Measurements from ENCODE around the gene RNF135.

The RNF135 gene

GRCh38 chr17:30933966-30934365 lies 36.9 kb upstream of the RNF135 start:
- Histone ChIP-seq H3K36me3 (ENCODE audit: control insufficient read depth, low read depth, low read length) (no peaks in the 10 kb centered on the region), H3K27ac (ENCODE audit: low read length) (no peak overlapping the region), H3K9me3 (ENCODE audit: control insufficient read depth, low read depth, low read length) (no peaks in the 10 kb centered on the region), H3K4me1 (ENCODE audit: control insufficient read depth, low read depth, low read length) (no peaks in the 10 kb centered on the region), H3K9ac (ENCODE audit: low read length) (no peak overlapping the region), H3K27me3 (ENCODE audit: control insufficient read depth, insufficient read depth, low read length) (no peaks in the 10 kb centered on the region), H3K4me3 (ENCODE audit: low read length) (no peak overlapping the region)

DNA sequence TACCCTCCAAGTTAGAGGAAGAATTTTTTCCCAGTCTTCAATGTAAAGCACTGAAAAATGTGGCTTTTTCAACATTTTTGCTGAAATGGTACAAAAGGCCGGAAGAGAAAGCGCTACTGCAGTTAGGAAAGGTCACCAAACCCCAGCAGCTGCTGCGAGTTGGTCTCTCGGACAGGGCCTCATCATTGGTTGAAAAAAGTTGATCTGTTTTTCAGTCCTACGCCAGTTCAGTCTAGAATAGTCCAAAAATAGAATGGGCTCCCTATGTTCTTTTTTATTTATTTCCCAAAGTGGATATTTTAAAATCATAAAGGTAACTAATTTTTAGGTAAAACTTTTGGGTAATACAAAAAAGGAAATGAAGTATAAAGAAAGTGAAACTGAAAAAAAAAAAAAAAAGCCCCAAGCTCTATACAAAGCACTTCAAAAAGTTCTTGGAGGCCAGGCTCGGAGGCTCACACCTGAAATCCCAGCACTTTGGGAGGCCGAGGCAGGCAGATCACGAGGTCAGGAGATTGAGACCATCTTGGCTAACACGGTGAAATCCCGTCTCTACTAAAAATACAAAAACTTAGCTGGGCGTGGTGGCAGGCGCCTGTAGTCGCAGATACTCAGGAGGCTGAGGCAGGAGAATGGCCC lies 31.7 kb upstream of the RNF135 start:
- Histone ChIP-seq H3K36me3 (ENCODE audit: control insufficient read depth, low read depth, low read length) (no peaks in the 10 kb centered on the region), H3K9me3 (ENCODE audit: control insufficient read depth, low read depth, low read length) (no peaks in the 10 kb centered on the region), H3K27me3 (ENCODE audit: control insufficient read depth, insufficient read depth, low read length) (no peaks in the 10 kb centered on the region), H3K4me1 (ENCODE audit: control insufficient read depth, low read depth, low read length) (no peaks in the 10 kb centered on the region), H3K9ac (ENCODE audit: low read length) (no peak overlapping the region), H3K27ac (ENCODE audit: low read length) (no peak overlapping the region), H3K4me3 (ENCODE audit: low read length) (no peak overlapping the region)

DNA sequence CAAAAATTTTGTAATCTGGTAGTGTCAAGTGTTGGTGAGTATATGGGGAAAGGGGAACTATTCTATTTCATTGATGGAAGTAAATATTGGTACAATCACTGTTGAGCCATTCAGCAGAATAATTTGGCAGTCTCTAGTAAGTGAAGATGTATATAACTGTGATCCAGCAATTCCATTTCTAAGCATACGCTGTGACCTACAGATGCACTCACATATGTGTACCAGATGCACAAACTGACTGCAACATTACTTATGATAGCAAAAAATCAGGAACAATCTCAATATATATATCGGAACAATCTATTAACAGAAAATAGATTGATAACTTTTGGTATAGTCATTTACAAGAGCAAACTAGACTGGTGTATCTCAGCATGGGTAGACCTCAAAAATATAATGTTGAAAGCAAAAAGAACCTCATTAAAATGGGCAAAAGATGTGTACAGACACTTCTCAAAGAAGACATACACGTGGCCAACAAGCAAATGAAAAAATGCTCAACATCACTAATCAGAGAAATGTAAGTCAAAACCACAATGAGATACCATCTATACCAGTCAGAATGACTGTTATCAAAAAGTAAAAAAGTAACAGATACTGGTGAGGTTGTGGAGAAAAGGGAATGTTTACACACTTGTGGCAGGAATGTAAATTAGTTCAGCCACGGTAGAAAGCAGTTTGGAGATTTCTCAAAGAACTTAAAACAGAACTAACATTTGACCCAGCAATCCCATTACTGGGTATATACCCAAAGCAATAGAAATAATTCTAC lies 28.3 kb upstream of the RNF135 start:
- H3K27me3 ChIP-seq (ENCODE audit: control insufficient read depth, insufficient read depth, low read length), result no peaks in the 10 kb centered on the region
- no peaks in the 10 kb centered on the region for H3K36me3 ChIP-seq (ENCODE audit: control insufficient read depth, low read depth, low read length)
- H3K9me3 ChIP-seq (ENCODE audit: control insufficient read depth, low read depth, low read length), result no peaks in the 10 kb centered on the region
- H3K4me3 ChIP-seq (ENCODE audit: low read length), result no peak overlapping the region
- H3K9ac ChIP-seq (ENCODE audit: low read length), result no peak overlapping the region
- H3K27ac ChIP-seq (ENCODE audit: low read length), result no peak overlapping the region
- H3K4me1 ChIP-seq (ENCODE audit: control insufficient read depth, low read depth, low read length), result no peaks in the 10 kb centered on the region

GRCh38 chr17:30947796-30948195 lies 23.0 kb upstream of the RNF135 start:
- Histone ChIP-seq H3K4me3 (ENCODE audit: low read length) (no peak overlapping the region), H3K4me1 (ENCODE audit: control insufficient read depth, low read depth, low read length) (no peaks in the 10 kb centered on the region), H3K9me3 (ENCODE audit: control insufficient read depth, low read depth, low read length) (no peaks in the 10 kb centered on the region), H3K27me3 (ENCODE audit: control insufficient read depth, insufficient read depth, low read length) (no peaks in the 10 kb centered on the region), H3K9ac (ENCODE audit: low read length) (no peak overlapping the region), H3K27ac (ENCODE audit: low read length) (no peak overlapping the region), H3K36me3 (ENCODE audit: control insufficient read depth, low read depth, low read length) (no peaks in the 10 kb centered on the region)

DNA sequence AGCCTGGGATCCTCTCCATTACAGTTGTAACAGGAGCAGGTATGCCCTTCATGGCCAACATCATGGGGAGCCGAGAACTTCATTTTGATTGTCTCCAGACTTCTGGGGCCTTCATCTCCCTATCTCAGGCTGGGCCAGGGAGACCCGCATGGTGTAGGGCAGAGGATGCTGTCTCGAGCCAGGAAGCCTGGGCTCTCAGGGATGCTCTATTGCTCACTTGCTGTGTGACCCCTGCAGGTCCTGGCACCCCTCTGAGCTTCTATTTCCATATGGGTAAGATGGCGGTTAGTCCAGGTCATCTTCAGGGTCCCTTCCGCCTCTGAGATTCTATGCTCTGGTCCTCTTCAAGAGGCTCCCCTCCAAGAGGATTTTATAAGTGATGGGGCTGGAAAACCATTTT lies 20.6 kb upstream of the RNF135 start:
- no peaks in the 10 kb centered on the region for H3K36me3 ChIP-seq (ENCODE audit: control insufficient read depth, low read depth, low read length)
- no peak overlapping the region for H3K4me3 ChIP-seq (ENCODE audit: low read length)
- no peaks in the 10 kb centered on the region for H3K9me3 ChIP-seq (ENCODE audit: control insufficient read depth, low read depth, low read length)
- no peaks in the 10 kb centered on the region for H3K27me3 ChIP-seq (ENCODE audit: control insufficient read depth, insufficient read depth, low read length)
- H3K4me1 ChIP-seq (ENCODE audit: control insufficient read depth, low read depth, low read length), result no peaks in the 10 kb centered on the region
- H3K9ac ChIP-seq (ENCODE audit: low read length), result no peak overlapping the region
- H3K27ac ChIP-seq (ENCODE audit: low read length), result no peak overlapping the region

DNA sequence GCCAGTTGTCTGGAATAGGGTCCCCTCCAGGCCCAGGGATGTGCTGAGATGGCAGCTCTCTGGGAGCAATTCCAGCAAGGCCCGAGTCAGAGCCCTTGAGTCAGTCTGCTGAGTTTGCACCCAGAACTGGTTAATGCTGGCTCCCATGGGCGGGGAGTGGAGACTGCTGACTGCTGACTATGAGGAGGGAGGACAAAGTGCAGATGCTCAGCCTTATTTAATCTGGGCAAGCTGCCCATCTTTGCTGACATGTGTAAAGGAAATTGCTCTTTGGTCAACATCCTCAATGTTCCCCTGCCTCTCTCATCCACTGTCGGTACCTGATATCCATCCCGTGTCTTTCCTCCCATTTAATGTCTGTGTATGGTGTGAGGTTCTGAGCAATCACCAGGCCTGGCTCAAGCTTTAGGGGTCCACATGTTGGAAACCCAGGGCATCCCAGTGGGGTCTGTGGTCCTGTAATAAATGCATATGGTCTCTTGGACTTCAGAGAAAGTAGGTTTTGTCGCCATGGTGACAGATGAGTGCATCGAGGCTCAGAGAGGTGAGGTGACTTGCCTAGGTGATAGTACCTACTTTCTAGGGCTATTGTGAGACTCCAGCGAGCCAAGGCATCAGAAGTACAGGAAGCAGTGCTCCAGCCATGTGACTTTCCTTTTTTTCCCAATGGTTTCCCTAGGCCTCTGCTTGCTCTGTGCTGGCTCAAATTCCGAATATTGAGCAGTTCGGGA lies 20.0 kb upstream of the RNF135 start:
- Histone ChIP-seq H3K27ac (ENCODE audit: low read length) (no peak overlapping the region), H3K9me3 (ENCODE audit: control insufficient read depth, low read depth, low read length) (no peaks in the 10 kb centered on the region), H3K27me3 (ENCODE audit: control insufficient read depth, insufficient read depth, low read length) (no peaks in the 10 kb centered on the region), H3K4me3 (ENCODE audit: low read length) (no peak overlapping the region), H3K4me1 (ENCODE audit: control insufficient read depth, low read depth, low read length) (no peaks in the 10 kb centered on the region), H3K9ac (ENCODE audit: low read length) (no peak overlapping the region), H3K36me3 (ENCODE audit: control insufficient read depth, low read depth, low read length) (no peaks in the 10 kb centered on the region)

GRCh38 chr17:30952638-30953393 lies 18.0 kb upstream of the RNF135 start:
- Histone ChIP-seq H3K9ac (ENCODE audit: low read length) (no peak overlapping the region), H3K4me1 (ENCODE audit: control insufficient read depth, low read depth, low read length) (peaks cover 8% of the 10 kb centered on the region), H3K4me3 (ENCODE audit: low read length) (no peak overlapping the region), H3K27ac (ENCODE audit: low read length) (no peak overlapping the region), H3K36me3 (ENCODE audit: control insufficient read depth, low read depth, low read length) (no peaks in the 10 kb centered on the region), H3K27me3 (ENCODE audit: control insufficient read depth, insufficient read depth, low read length) (no peaks in the 10 kb centered on the region), H3K9me3 (ENCODE audit: control insufficient read depth, low read depth, low read length) (no peaks in the 10 kb centered on the region)

DNA sequence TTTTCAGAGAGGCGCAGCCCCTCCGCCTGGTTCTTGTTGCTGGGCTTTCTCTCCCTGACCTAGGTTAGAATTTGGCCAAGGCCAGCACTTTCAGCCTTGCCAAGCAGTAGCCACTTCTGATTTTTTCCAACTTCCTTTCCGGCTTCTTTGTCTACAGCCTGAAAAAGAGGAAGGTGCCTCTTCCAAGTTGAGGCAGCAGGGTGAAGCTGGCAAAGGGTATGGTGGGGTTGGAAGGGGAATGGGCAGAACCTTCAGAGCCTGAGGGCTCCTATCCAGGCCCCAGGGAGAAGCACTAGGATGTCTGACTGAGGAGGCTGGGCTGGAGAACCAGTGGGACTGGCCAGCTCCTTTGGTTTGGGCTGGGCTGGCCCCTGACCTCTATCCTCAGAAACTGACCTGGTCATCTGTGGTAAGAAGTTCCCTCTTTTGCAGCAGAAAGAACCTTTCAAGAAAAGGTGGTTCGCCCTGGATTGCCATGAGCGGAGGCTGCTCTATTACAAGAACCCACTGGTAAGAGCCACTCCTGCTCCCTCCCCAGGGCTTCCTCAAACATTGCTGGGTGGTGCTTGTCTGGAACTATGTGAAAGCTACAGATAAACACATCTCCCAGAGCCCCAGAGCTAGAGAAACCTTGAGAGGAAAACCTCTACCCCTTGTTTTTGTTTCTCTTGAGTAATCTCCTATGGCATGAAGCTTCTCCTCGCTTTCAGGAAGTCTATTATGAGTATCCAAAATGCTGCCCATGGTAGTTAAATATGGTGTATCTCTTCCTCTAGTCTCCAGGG lies 16.6 kb upstream of the RNF135 start:
- Histone ChIP-seq H3K27ac (ENCODE audit: low read length) (no peak overlapping the region), H3K4me1 (ENCODE audit: control insufficient read depth, low read depth, low read length) (peaks cover 8% of the 10 kb centered on the region), H3K9ac (ENCODE audit: low read length) (no peak overlapping the region), H3K4me3 (ENCODE audit: low read length) (no peak overlapping the region), H3K36me3 (ENCODE audit: control insufficient read depth, low read depth, low read length) (no peaks in the 10 kb centered on the region), H3K27me3 (ENCODE audit: control insufficient read depth, insufficient read depth, low read length) (no peaks in the 10 kb centered on the region), H3K9me3 (ENCODE audit: control insufficient read depth, low read depth, low read length) (no peaks in the 10 kb centered on the region)

GRCh38 chr17:30956764-30957374 lies 14.0 kb upstream of the RNF135 start:
- Histone ChIP-seq H3K27me3 (ENCODE audit: control insufficient read depth, insufficient read depth, low read length) (no peaks in the 10 kb centered on the region), H3K27ac (ENCODE audit: low read length) (no peak overlapping the region), H3K36me3 (ENCODE audit: control insufficient read depth, low read depth, low read length) (no peaks in the 10 kb centered on the region), H3K9ac (ENCODE audit: low read length) (peak overlapping the region; percentile 9), H3K9me3 (ENCODE audit: control insufficient read depth, low read depth, low read length) (no peaks in the 10 kb centered on the region), H3K4me3 (ENCODE audit: low read length) (no peak overlapping the region), H3K4me1 (ENCODE audit: control insufficient read depth, low read depth, low read length) (peaks cover 19% of the 10 kb centered on the region)

GRCh38 chr17:30957741-30958140 lies 13.1 kb upstream of the RNF135 start:
- Histone ChIP-seq H3K9me3 (ENCODE audit: control insufficient read depth, low read depth, low read length) (no peaks in the 10 kb centered on the region), H3K4me1 (ENCODE audit: control insufficient read depth, low read depth, low read length) (peaks cover 21% of the 10 kb centered on the region), H3K4me3 (ENCODE audit: low read length) (no peak overlapping the region), H3K27ac (ENCODE audit: low read length) (no peak overlapping the region), H3K9ac (ENCODE audit: low read length) (no peak overlapping the region), H3K36me3 (ENCODE audit: control insufficient read depth, low read depth, low read length) (no peaks in the 10 kb centered on the region), H3K27me3 (ENCODE audit: control insufficient read depth, insufficient read depth, low read length) (no peaks in the 10 kb centered on the region)
